RWPE2 (cell line): ENCODE results near the gene ELAVL3.

Experiments used
- ATAC-seq: fragments of 200-7000 bp; cut with Tn5 transposase; 3 replicates; pipeline ENCODE4 v1.9.1; 2021; ENCODE audit warnings: low read depth
- DNase-seq: peaks from one replicate; pipeline ENCODE4 v3.0.0-alpha.2; 2020; ENCODE audit warnings: low spot score
- H3K27ac ChIP-seq: fragments of 450-650 bp; 2 replicates; pipeline ENCODE4 v1.5.1; 2017; ENCODE audit warnings: mild to moderate bottlenecking; ENCODE audit not compliant: poor library complexity, severe bottlenecking
- H3K27me3 ChIP-seq: fragments of 250-450 bp; sonication (Bioruptor Pico); 2 replicates; pipeline ENCODE4 v1.5.1; 2021; ENCODE audit warnings: mild to moderate bottlenecking, moderate library complexity; ENCODE audit not compliant: insufficient read depth, poor library complexity, severe bottlenecking
- H3K36me3 ChIP-seq: fragments of 250-450 bp; sonication (Bioruptor Pico); 2 replicates; pipeline ENCODE4 v1.5.1; 2020; ENCODE audit warnings: low read depth, mild to moderate bottlenecking, moderate library complexity
- H3K4me1 ChIP-seq: fragments of 250-450 bp; sonication (Bioruptor Pico); 2 replicates; pipeline ENCODE4 v1.5.1; 2021; ENCODE audit warnings: mild to moderate bottlenecking, moderate library complexity; ENCODE audit not compliant: insufficient read depth, poor library complexity, severe bottlenecking
- H3K4me3 ChIP-seq: fragments of 250-450 bp; sonication (Bioruptor Pico); 2 replicates; pipeline ENCODE4 v1.5.1; 2021; ENCODE audit warnings: mild to moderate bottlenecking, moderate library complexity; ENCODE audit not compliant: severe bottlenecking
- H3K9me3 ChIP-seq: fragments of 250-450 bp; sonication (Bioruptor Pico); 2 replicates; pipeline ENCODE4 v1.5.1; 2021; ENCODE audit warnings: mild to moderate bottlenecking, moderate library complexity; ENCODE audit not compliant: severe bottlenecking
- TF ChIP-seq, protein P1 (sequence below): fragments of 450-650 bp; IDR thresholded peaks from one replicate; pipeline ENCODE4 v1.5.1; 2017; ENCODE audit warnings: mild to moderate bottlenecking, moderate library complexity; ENCODE audit not compliant: poor library complexity, severe bottlenecking

The ELAVL3 gene

DNA sequence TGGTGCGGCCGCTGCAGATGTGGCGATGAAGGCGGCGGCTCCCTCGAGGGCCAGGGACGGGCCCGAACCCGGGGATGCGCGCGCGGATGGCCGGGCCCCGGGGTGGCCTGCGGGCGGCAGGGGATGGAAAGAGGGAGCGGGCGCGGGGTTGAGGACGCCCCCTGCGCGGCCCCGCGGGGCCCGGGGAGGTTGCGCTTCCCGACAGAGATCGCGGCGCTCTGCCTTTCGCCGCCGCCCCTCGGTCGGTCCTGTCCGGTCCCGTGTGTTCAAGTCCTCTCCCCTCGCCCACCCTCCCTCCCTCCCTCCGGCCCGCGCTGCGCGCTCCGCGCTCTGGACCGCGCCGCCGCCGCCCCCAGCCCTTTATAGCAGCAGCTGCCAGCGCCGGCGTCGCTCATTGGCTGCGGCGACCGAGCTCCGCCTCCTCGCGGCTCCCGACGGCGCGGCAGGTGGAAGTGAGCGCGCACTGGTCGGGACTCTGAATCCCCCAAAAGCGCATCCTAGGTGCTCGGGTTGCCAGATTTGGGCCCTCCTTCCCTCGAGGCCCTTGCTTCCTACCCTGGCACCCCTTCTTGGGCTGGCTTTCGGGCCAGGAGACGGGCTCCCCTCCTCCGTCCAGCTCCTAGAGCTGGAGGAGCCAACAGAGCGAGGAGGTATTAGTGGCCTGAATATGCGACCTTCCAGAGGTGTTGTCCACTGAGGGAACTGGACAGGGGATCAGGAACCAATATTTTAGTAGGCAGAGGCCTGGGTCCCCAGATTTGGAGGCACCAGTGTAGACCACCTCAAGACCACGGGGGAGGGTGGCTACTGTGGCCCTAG lies at the start of gene ELAVL3:
ELAVL3 (minus strand) TSS at position 332 of the 819 bp plus-strand sequence. CDS start 438 bp downstream, outside the sequence.
- peaks cover 27% of the 10 kb centered on the region for H3K27me3 ChIP-seq
- peak within 1 kb of the TSS; percentile 30 for H3K4me3 ChIP-seq
- H3K36me3 ChIP-seq = no peaks in the 10 kb centered on the region
- no peaks in the 10 kb centered on the region for H3K4me1 ChIP-seq
- TF ChIP-seq, protein P1, sequence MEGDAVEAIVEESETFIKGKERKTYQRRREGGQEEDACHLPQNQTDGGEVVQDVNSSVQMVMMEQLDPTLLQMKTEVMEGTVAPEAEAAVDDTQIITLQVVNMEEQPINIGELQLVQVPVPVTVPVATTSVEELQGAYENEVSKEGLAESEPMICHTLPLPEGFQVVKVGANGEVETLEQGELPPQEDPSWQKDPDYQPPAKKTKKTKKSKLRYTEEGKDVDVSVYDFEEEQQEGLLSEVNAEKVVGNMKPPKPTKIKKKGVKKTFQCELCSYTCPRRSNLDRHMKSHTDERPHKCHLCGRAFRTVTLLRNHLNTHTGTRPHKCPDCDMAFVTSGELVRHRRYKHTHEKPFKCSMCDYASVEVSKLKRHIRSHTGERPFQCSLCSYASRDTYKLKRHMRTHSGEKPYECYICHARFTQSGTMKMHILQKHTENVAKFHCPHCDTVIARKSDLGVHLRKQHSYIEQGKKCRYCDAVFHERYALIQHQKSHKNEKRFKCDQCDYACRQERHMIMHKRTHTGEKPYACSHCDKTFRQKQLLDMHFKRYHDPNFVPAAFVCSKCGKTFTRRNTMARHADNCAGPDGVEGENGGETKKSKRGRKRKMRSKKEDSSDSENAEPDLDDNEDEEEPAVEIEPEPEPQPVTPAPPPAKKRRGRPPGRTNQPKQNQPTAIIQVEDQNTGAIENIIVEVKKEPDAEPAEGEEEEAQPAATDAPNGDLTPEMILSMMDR = no peak
- H3K9me3 ChIP-seq = no peaks in the 10 kb centered on the region
- no peak for ATAC-seq
- H3K27ac ChIP-seq = no peak within 1 kb of the TSS
- DNase-seq = no peak

GRCh38 chr19:11530432-11530831 lies 49.6 kb upstream of the ELAVL3 start:
- H3K9me3 ChIP-seq = no peaks in the 10 kb centered on the region
- no peak overlapping the region for H3K4me3 ChIP-seq
- TF ChIP-seq, protein P1 = peak; percentile 29
- peaks cover 14% of the 10 kb centered on the region for H3K4me1 ChIP-seq
- DNase-seq (no peak), ATAC-seq (no peak)
- H3K27ac ChIP-seq = no peak overlapping the region
- H3K27me3 ChIP-seq = no peaks in the 10 kb centered on the region
- no peaks in the 10 kb centered on the region for H3K36me3 ChIP-seq

GRCh38 chr19:11528551-11529341 lies 47.9 kb upstream of the ELAVL3 start, which contains the start of gene ECSIT:
TSS of gene ECSIT (minus strand) at chr19:11529134. CDS start at chr19:11519170, 9,964 bp downstream.
- ATAC-seq (peak; percentile 93), DNase-seq (peak; percentile 96)
- TF ChIP-seq, protein P1 = no peak
- H3K27ac ChIP-seq = peak within 1 kb of the TSS; percentile 75
- H3K4me3 ChIP-seq = peak within 1 kb of the TSS; percentile 81
- no peaks in the 10 kb centered on the region for H3K9me3 ChIP-seq
- peaks cover 11% of the 10 kb centered on the region; the same call in 1 of the 2 replicates for H3K36me3 ChIP-seq
- peaks cover 14% of the 10 kb centered on the region for H3K4me1 ChIP-seq
- no peaks in the 10 kb centered on the region for H3K27me3 ChIP-seq

DNA sequence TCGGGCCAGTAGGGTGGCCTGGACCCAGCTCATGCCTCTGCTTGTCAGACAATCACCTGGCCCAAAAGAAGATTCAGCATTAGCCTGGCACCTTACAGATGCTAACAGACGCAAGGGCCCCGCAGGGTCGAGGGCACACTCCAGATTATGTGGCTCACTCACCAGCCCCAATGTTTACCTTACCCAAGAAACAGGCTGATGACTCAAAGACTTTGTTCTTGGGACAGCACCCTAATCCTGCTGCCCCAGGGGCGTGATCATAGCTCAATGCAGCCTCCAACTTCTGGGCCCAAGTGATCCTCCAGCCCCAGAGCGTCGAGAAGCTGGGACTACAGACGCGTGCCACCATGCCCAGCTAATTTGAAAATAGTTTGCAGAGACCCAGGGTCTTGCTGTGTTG lies 38.3 kb upstream of the ELAVL3 start:
- H3K9me3 ChIP-seq = no peaks in the 10 kb centered on the region
- peaks cover 18% of the 10 kb centered on the region for H3K36me3 ChIP-seq
- H3K27me3 ChIP-seq = no peaks in the 10 kb centered on the region
- H3K4me1 ChIP-seq = no peaks in the 10 kb centered on the region
- DNase-seq = no peak
- ATAC-seq = peak; percentile 53; the same call in 2 of the 3 replicates
- no peak overlapping the region for H3K4me3 ChIP-seq
- TF ChIP-seq, protein P1 = no peak
- H3K27ac ChIP-seq = no peak overlapping the region
